Measurements from ENCODE around the gene HADHB.

The HADHB gene

GRCh38 chr2:26244309-26245230 is at the start of gene HADHB, which contains the start of gene HADHA:
Gene HADHB, plus strand, starts transcription at chr2:26244939. Its CDS starts 9,316 bp downstream, at chr2:26254255.
Gene HADHA, minus strand, starts transcription at chr2:26244632. Its CDS starts 36 bp downstream, at chr2:26244596.
- peak; percentile 57 for FAIRE-seq

- FAIRE-seq = no peak
Observed at GRCh38 chr2:26195040-26195984, 49.4 kb upstream of the HADHB start.

GRCh38 chr2:26196683-26197418 is 47.9 kb upstream of the HADHB start:
- no peak for FAIRE-seq

- FAIRE-seq = no peak
Observed at GRCh38 chr2:26197516-26197915, 47.2 kb upstream of the HADHB start.

- no peak for FAIRE-seq
Observed at GRCh38 chr2:26202981-26203490, 41.7 kb upstream of the HADHB start.

- no peak for FAIRE-seq
Observed at GRCh38 chr2:26203906-26204305, 40.8 kb upstream of the HADHB start.

- no peak for FAIRE-seq
Observed at GRCh38 chr2:26212011-26212410, 32.7 kb upstream of the HADHB start.

- FAIRE-seq = no peak
Observed at GRCh38 chr2:26214759-26215158, 30.0 kb upstream of the HADHB start.

- no peak for FAIRE-seq
Observed at GRCh38 chr2:26215833-26216232, 28.9 kb upstream of the HADHB start.

- FAIRE-seq = no peak
Observed at GRCh38 chr2:26216587-26216986, 28.2 kb upstream of the HADHB start.

- FAIRE-seq = no peak
Observed at GRCh38 chr2:26217720-26218119, 27.0 kb upstream of the HADHB start.

GRCh38 chr2:26223018-26223417 is 21.7 kb upstream of the HADHB start:
- FAIRE-seq = no peak

- FAIRE-seq = no peak
Observed at GRCh38 chr2:26224095-26224494, 20.6 kb upstream of the HADHB start.

- no peak for FAIRE-seq
Observed at GRCh38 chr2:26229595-26229994, 15.1 kb upstream of the HADHB start.

GRCh38 chr2:26230806-26231205 is 13.9 kb upstream of the HADHB start:
- FAIRE-seq = no peak

GRCh38 chr2:26235089-26235488 is 9.7 kb upstream of the HADHB start:
- FAIRE-seq = no peak

GRCh38 chr2:26237868-26238267 is 6.9 kb upstream of the HADHB start:
- no peak for FAIRE-seq

GRCh38 chr2:26238311-26238958 is 6.3 kb upstream of the HADHB start:
- no peak for FAIRE-seq

GRCh38 chr2:26241928-26242436 is 2.8 kb upstream of the HADHB start:
- no peak for FAIRE-seq

- FAIRE-seq = no peak
Observed at GRCh38 chr2:26243470-26244308, 1.1 kb upstream of the HADHB start.

- no peak for FAIRE-seq
Observed at GRCh38 chr2:26245231-26245732, 543 bp downstream of the HADHB start.

Data from A204.1 (cell line).